Nephron progenitor cell (in vitro differentiated cells): Measurements from ENCODE around the gene POP7.

Experiments
- DNase-seq: peaks from one replicate; pipeline ENCODE4 v3.0.0; 2021
- H3K27ac Mint-ChIP-seq: 2 replicates; pipeline ENCODE4 v1.8.0; 2021; ENCODE audit warnings: mild to moderate bottlenecking, moderate library complexity, mixed read lengths
- H3K27me3 Mint-ChIP-seq: 2 replicates; pipeline ENCODE4 v1.8.0; 2021; ENCODE audit warnings: mild to moderate bottlenecking, low read depth, mixed read lengths; ENCODE audit not compliant: poor library complexity
- H3K36me3 Mint-ChIP-seq: 2 replicates; pipeline ENCODE4 v1.8.0; 2021; ENCODE audit warnings: low read depth, mixed read lengths
- H3K4me1 Mint-ChIP-seq: 2 replicates; pipeline ENCODE4 v1.8.0; 2021; ENCODE audit warnings: mixed read lengths
- H3K4me3 Mint-ChIP-seq: 2 replicates; pipeline ENCODE4 v1.8.0; 2021; ENCODE audit warnings: mild to moderate bottlenecking, moderate library complexity, mixed read lengths
- H3K9me3 Mint-ChIP-seq: 2 replicates; pipeline ENCODE4 v1.8.0; 2021; ENCODE audit warnings: mild to moderate bottlenecking, moderate library complexity, mixed read lengths
- TF ChIP-seq, protein P1 (sequence below): fragments of 200-600 bp; sonication (generic); IDR thresholded peaks from 2 replicates; pipeline ENCODE4 v1.5.0; 2021; ENCODE audit warnings: antibody characterized with exemption

Gene POP7

DNA sequence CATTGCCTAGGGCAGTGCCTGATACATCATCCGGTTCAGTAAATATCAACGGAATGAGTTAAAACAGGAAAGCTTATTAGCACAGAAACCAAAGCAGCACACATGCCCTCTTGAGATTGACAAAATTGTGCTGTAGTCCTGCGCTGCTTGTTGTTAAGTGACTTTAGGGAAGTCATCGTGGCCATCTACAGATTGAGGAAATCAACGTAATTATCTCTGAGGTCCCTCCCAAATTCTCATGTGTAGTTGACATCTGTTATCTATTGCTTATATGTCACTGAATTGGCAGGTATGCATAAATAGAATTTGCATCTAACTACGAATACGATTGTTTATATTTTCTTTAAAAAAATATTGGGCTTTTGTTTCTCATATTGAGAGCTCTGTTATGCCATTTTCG is 35.8 kb upstream of the POP7 start:
- peaks cover 62% of the 10 kb centered on the region for H3K27me3 Mint-ChIP-seq
- H3K4me3 Mint-ChIP-seq, result no peak overlapping the region
- H3K9me3 Mint-ChIP-seq, result no peaks in the 10 kb centered on the region

DNA sequence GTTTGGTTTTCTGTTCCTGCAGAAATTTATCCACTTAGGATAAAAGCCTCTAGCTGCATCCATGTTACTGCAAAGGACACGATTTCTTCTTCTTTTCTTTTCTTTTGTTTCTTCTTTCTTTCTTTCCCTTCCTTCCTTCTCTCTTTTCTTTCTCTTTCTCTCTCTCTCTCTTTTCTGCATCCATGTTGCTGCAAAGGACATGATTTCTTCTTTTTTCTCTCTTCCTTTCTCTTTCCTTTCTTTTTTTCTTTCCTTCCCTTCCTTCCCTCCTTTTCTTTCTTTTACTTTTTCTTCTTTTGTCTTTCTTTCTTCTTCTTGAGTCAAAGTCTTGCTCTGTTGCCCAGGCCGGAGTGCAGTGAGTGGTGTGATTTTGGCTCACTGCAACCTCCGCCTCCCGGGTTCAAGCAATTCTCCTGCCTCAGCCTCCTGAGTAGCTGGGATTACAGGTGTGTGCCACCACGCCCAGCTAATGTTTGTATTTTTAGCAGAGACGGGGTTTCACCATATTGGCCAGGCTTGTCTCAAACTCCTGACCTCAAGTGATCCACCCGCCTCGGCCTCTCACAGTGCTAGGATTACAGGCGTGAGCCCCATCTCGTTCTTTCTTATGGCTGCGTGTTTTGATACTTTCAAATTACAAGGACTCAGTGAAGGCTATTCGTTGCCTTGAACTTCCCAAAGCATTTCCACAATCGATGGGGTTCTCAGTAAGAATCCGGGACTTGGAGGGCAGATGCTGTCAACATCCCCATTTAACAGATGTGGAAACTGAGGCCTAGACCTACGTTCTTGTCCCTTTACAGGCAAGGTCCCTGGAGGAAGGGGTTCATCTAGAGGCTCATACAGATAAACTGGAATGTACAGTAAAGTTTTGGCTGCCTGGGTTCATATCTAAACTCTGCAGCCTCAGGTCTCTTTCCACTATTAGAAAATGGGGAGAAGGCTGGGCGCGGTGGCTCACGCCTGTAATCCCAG is 34.3 kb upstream of the POP7 start:
- Mint-ChIP-seq H3K36me3 (no peaks in the 10 kb centered on the region), H3K4me1 (peaks cover 5% of the 10 kb centered on the region), H3K9me3 (no peaks in the 10 kb centered on the region), H3K27ac (no peak overlapping the region), H3K27me3 (peaks cover 54% of the 10 kb centered on the region), H3K4me3 (no peak overlapping the region)
- no peak for DNase-seq
- TF ChIP-seq, protein P1, sequence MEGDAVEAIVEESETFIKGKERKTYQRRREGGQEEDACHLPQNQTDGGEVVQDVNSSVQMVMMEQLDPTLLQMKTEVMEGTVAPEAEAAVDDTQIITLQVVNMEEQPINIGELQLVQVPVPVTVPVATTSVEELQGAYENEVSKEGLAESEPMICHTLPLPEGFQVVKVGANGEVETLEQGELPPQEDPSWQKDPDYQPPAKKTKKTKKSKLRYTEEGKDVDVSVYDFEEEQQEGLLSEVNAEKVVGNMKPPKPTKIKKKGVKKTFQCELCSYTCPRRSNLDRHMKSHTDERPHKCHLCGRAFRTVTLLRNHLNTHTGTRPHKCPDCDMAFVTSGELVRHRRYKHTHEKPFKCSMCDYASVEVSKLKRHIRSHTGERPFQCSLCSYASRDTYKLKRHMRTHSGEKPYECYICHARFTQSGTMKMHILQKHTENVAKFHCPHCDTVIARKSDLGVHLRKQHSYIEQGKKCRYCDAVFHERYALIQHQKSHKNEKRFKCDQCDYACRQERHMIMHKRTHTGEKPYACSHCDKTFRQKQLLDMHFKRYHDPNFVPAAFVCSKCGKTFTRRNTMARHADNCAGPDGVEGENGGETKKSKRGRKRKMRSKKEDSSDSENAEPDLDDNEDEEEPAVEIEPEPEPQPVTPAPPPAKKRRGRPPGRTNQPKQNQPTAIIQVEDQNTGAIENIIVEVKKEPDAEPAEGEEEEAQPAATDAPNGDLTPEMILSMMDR, result no peak

More for the DNA sequence above, 35.8 kb upstream of the POP7 start:
- no peaks in the 10 kb centered on the region for H3K36me3 Mint-ChIP-seq
- TF ChIP-seq, protein P1, result no peak
- DNase-seq, result no peak
- no peaks in the 10 kb centered on the region for H3K4me1 Mint-ChIP-seq
- no peak overlapping the region for H3K27ac Mint-ChIP-seq

DNA sequence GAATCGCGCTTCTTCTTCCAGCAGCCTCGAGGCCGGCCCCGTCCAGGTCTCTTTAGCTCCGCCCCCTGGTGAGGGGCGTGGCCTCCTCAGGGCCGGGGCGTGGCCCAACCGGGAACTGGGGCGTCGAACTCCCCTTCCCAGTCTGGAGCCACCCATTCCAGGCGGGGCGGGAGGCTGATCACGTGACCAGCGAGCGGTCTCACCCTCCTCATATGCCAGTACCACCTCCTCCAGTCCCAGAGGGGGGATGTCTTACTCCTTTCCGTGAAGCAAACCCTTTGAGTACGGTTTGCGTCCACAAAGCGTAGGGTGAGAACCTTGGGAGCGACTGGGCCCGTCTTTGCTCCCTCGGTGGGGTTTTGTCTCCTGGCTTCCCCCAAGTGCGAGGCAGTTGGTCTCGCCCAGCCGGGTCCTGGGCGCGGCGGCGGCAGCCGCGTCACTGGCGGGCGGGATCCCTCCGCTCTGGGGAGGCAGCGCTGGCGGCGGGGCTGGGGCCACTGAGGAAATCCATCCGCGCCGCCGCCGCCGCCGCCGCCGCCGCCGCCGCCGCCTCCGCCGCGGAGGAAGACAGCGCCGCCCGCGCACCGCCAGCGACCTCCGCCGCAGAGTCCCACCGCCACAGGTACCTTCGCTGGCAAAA is 32.5 kb upstream of the POP7 start, which contains the start of gene GNB2:
GNB2 (plus strand) TSS at position 439 of the 640 bp plus-strand sequence. CDS start 2,526 bp downstream, outside the sequence.
- Mint-ChIP-seq H3K27me3 (peaks cover 43% of the 10 kb centered on the region), H3K27ac (peak within 1 kb of the TSS; percentile 99), H3K9me3 (no peaks in the 10 kb centered on the region), H3K4me3 (peak within 1 kb of the TSS; percentile 92), H3K36me3 (peaks cover 7% of the 10 kb centered on the region), H3K4me1 (peaks cover 16% of the 10 kb centered on the region)
- peak; percentile 100 for DNase-seq
- TF ChIP-seq, protein P1, result no peak

DNA sequence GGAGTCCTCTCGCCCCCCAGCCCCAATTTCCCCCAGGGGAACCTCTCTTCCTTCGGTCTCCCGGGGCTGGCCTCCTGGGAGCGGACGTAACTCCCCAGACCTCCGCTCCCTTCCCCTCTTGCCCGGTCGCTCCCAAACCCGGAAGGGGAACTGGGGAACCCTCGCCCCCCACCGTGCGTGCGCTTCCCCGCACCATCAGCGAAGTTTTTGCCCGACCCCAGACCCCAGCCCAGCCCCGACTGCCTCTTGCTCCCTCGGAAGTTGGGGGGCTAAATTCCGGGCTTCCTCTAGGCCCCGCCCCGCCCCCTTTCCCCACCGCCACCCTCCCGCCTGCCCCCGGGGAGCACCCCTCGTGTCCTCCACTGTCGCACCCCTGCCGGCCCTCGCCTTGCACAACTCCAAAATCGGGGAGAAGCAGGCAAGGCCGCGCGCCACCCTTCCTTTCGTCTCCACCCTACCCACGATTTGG is 31.9 kb upstream of the POP7 start:
- H3K4me1 Mint-ChIP-seq, result peaks cover 17% of the 10 kb centered on the region
- TF ChIP-seq, protein P1, result no peak
- peak overlapping the region; percentile 59 for H3K27ac Mint-ChIP-seq
- H3K9me3 Mint-ChIP-seq, result no peaks in the 10 kb centered on the region
- peaks cover 8% of the 10 kb centered on the region for H3K36me3 Mint-ChIP-seq
- peaks cover 42% of the 10 kb centered on the region for H3K27me3 Mint-ChIP-seq
- peak overlapping the region; percentile 92 for H3K4me3 Mint-ChIP-seq
- peak; percentile 46 for DNase-seq

DNA sequence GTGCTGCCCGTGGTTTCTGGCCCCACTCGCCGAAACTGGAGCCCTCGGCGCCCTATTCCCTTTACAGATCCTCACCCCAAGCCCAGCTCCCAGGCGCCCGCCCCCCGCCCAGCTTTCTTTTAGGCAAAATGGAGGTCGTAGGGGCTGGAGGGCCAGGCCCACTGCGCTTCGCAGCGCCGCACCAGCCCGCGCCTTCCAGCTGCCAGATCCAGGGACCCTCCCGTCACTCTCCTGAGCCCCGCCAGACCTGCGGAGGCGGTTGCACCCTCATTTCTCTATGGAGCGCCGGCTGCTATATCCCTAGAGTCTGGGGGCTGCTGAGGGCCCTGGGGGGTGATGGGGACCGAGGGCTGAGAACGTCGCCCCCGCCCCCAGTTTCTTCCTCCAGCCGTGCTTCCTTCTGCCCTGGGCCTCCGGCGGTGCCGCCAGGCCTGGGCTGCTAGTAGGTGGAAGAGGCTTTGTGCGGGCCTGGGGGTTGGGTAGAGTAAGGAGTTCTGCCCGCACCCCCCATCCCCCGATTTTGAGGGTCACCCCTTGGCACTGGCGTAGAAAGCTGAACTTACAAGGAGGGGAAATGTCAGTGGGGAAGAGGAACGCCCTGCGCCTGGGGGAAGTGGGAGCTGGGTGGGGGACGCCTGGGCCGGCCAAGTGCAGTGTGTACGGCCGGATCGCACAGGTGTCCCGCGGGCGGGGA is 31.4 kb upstream of the POP7 start:
- peak overlapping the region; percentile 92 for H3K4me3 Mint-ChIP-seq
- peaks cover 36% of the 10 kb centered on the region for H3K27me3 Mint-ChIP-seq
- peak; percentile 56 for DNase-seq

More for the DNA sequence above, 31.4 kb upstream of the POP7 start:
- no peaks in the 10 kb centered on the region for H3K9me3 Mint-ChIP-seq
- TF ChIP-seq, protein P1, result no peak
- peaks cover 22% of the 10 kb centered on the region for H3K4me1 Mint-ChIP-seq
- peaks cover 8% of the 10 kb centered on the region for H3K36me3 Mint-ChIP-seq
- H3K27ac Mint-ChIP-seq, result peak overlapping the region; percentile 59
